GM04504 (cell line): ENCODE data around the gene BNIP3.
A peak's percentile ranks its signal among the peaks of the same experiment; 100 is the strongest.
"Not testable (repeated sequence)": the region's sequence is repeated elsewhere in the genome, so short reads cannot be mapped to it uniquely, and the experiment has no call there.

Experiments
- DNase-seq: peaks from one replicate; pipeline ENCODE4 v3.0.0-alpha.2; 2012; ENCODE audit warnings: low read depth

Gene BNIP3

GRCh38 chr10:132001238-132001972, 19.7 kb upstream of the BNIP3 start:
- DNase-seq: no peak

GRCh38 chr10:131998845-131999681, 17.3 kb upstream of the BNIP3 start:
- DNase-seq: no peak

GRCh38 chr10:131998050-131998844, 16.5 kb upstream of the BNIP3 start:
- DNase-seq: no peak

- no peak for DNase-seq
Measured at GRCh38 chr10:131997366-131998049, 15.8 kb upstream of the BNIP3 start.

GRCh38 chr10:131996466-131997365, 15.0 kb upstream of the BNIP3 start:
- DNase-seq: no peak

- no peak for DNase-seq
Measured at GRCh38 chr10:131994435-131994834, 12.7 kb upstream of the BNIP3 start.

GRCh38 chr10:131993275-131993674, 11.6 kb upstream of the BNIP3 start:
- no peak for DNase-seq

- no peak for DNase-seq
Measured at GRCh38 chr10:131991726-131992125, 10.0 kb upstream of the BNIP3 start.

- not testable (repeated sequence) for DNase-seq
Measured at GRCh38 chr10:131987786-131988185, 6.1 kb upstream of the BNIP3 start.

- DNase-seq: not testable (repeated sequence)
Measured at GRCh38 chr10:131987301-131987700, 5.6 kb upstream of the BNIP3 start.

GRCh38 chr10:131986851-131987250, 5.1 kb upstream of the BNIP3 start:
- DNase-seq: not testable (repeated sequence)

GRCh38 chr10:131983780-131984179, 2.1 kb upstream of the BNIP3 start:
- peak; percentile 78 for DNase-seq

GRCh38 chr10:131982796-131983195, 1.1 kb upstream of the BNIP3 start:
- DNase-seq: no peak

GRCh38 chr10:131982185-131982756, 548 bp upstream of the BNIP3 start:
- no peak for DNase-seq

GRCh38 chr10:131980761-131981428, 828 bp downstream of the BNIP3 start:
- DNase-seq: no peak

GRCh38 chr10:131980321-131980720, 1.4 kb downstream of the BNIP3 start:
- DNase-seq: no peak

- DNase-seq: no peak
Measured at GRCh38 chr10:131979821-131980270, 1.9 kb downstream of the BNIP3 start.

- DNase-seq: no peak
Measured at GRCh38 chr10:131979336-131979735, 2.4 kb downstream of the BNIP3 start.

- no peak for DNase-seq
Measured at GRCh38 chr10:131978851-131979250, 2.9 kb downstream of the BNIP3 start.

- no peak for DNase-seq
Measured at GRCh38 chr10:131978366-131978765, 3.4 kb downstream of the BNIP3 start.
